CMK (cell line): ENCODE data around the gene SLC39A11.
"Not testable (repeated sequence)": the region's sequence is repeated elsewhere in the genome, so short reads cannot be mapped to it uniquely, and the experiment has no call there.

ENCODE experiments used
- DNase-seq: peaks from one replicate; pipeline ENCODE4 v3.0.0-alpha.2; 2010; ENCODE audit warnings: low read depth

Gene SLC39A11

DNA sequence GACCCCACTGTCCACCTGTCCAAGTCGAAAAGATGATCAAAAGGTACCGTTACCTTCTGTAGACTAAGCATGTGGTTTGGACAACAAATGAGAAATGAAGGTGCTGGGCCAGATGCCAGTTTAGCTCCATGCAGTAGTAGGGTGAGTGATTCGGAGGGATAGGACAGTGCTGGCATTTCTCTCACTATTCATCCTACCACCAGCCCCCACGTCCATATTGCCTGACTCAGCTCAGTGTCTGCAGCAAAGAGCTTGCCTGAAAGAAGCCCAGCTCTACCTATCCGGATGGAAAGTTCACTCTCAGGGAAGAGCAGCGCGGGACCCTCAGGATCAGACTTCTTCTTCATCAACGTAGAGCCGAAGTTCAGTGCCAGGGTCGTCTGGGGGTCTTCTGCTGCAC is 145.0 kb downstream of the SLC39A11 start:
- no peak for DNase-seq

DNA sequence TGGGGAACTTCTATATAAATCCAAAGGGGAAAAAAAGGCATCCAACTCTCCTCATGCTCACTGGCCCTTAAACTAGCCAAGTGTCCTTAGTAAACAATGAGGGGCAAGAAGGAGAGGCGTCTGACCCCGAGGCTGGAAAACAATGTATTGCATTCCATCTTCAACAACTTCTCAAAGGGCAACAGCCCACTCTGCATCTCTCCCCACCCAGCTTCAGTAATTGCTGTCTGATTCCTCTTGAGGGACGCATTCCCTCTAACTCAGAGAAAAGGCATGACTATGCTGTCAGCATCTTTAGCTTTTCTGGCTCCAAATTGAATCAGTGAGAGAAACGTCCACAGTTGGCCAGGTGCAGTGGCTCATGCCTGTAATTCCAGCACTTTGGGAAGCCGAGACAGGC is 145.8 kb downstream of the SLC39A11 start:
- DNase-seq = no peak

DNA sequence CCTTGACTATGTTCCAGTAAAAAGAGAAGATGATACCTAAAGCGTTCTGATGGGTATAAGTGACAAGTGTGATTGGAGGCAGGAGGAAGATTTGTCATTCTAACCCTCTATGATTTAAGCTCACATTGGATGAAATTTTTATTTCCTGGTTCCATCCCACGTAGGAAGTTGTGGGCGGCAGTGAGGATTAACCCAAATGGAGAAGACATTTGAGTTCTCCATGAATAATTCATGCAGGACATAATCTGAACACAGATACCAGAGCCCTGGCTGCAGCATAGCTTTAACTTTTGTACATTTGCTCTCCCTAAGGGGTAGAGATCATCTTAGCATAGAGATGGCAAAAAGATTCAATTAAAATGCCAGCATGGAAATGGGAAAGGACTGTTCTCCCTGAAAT is 146.3 kb downstream of the SLC39A11 start:
- no peak for DNase-seq

DNA sequence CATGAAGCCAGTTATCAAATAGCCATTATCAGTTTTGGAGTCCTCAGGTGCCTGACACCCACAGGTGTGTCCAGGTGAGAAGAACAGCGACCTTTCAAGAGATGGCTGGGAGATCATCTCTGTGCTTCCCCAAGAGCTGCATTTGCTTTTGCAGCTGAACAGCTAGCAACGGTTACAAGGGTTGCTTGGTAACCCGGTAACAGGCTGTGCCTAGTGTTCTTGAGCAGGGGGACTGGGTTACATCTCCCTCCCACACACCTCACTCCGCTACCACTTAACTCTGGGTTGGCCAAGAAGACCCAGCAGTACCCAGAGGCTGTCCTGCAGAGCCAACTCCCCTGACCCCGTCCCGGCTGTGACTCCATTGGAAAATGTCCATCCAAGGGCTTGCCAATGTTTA is 147.0 kb downstream of the SLC39A11 start:
- DNase-seq = no peak

DNA sequence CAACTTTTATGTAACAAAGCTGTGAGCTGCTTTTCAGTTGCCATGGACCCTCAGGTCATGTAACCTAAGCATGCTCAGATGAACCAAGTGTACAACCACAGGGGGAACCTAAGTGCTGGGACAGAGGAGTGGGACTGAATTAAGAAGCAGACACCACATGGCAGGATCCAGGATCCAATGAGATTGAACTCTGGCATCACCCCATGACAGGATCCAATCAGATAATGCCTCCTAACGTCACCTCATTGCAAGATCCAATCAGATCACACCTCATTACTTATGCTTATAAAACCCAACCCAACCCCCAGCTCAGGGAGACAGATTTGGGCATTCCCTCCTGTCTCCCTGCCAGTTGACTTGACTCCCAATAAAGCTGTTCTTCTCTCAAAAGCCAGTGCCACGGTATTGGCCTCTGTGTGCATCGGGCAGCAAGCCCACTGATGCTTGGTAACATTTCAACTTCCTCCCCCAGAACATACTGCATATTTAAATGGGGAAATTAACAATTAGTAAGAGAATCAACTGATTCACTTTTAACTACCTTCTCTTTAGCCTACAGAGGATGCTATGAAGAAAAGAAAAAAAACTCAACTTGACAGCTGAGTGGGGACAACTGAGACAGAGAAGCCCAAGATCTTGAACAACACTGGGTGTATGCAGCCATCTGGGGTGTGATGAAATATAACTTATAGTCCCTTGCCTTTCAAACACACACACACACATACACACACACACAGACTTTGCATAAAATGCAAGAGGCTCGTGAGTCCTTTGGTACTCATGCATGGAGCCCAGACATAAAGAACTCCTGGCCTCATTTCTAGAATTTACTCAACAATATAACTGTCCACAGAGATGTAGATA is 148.4 kb downstream of the SLC39A11 start:
- DNase-seq = no peak

DNA sequence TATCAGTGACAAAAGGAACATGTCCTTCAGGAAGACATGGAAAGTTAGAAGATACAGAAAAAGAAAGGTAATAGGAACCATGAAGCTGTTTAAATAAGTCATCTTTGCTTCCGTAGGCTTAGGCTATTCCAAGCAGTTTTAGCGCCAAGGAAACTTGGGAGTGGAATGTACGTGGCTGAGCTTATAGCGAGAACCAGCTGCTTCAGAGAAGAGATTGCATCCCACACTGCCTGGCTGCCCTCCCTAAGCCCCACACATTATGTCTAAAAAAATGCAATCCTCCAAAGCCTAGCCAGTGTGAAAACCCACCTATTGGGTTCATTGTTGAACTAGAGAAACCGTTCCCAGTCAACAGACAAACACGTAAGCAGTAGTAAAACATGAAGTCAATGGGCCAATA is 149.9 kb downstream of the SLC39A11 start:
- DNase-seq = no peak

DNA sequence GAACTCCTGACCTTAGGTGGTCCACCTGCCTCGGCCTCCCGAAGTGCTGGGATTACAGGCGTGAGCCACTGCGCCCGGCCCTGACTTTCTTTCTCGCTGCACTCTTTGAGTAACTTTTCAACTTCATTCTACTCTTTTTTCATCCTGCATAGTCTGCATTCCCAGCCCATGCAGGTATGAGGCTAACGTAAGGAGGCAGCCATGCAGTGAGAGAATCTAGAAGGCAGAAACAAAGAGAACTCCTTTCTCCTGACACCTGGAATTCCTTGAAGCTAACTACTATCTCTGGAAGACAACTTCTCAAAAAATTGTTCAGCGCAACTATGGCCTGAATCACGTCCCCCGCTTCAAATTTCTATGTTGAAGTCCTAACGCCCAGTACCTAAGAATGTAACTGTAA is 152.0 kb downstream of the SLC39A11 start:
- no peak for DNase-seq

DNA sequence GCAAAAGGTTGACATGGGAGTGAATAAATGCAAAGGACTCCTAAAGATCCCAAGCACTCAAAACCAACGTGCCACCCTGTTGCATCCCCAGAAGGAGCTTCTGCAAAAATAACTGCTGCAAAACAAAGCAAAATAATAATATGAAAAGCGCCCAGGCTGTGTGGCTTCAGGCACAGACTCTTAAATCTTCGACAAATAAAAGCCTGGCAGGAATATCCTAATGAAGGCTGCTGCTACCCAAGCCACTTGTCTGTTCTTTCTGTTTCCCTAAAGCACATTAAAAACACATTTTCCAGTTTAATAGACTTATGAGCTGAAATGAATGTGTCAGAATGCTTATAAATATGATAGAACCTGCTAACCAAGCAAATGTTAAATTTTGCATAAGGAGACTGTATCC is 154.0 kb downstream of the SLC39A11 start:
- DNase-seq = no peak

DNA sequence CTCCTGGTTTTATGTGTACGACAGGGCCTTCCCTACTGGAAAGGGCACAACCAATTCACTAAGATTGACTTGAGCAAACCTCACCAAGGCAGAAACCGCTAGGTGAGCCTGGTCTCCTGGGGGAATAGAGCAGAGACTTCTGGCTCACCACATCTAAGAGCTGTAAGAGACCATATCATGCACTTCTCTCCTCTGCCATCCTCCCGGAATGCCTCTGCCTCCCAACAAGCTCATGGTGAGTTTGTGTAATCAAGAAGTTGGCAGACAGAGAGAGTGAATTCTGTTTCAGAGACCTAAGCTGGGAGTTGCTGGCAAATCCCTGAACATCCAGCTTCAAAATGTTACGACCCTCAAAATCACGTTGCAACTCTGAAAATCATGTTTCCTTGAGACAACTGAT is 154.8 kb downstream of the SLC39A11 start:
- DNase-seq = no peak

DNA sequence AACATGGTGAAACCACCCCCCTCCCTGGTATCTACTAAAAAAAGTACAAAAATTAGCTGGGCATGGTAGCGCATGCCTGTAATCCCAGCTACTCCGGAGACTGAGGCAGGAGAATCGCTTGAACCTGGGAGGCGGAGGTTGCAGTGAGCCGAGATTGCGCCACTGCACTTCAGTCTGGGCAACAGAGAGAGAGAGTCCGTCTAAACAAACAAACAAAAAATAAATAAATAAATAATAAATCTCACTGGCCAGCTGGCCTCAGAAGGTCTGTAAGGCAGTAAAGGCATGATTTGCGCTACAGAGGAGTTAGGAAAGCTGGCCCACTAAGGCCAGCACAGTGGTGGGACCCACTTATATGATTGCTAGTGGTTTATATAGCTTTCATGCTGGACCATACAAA is 155.2 kb downstream of the SLC39A11 start:
- DNase-seq = not testable (repeated sequence)

DNA sequence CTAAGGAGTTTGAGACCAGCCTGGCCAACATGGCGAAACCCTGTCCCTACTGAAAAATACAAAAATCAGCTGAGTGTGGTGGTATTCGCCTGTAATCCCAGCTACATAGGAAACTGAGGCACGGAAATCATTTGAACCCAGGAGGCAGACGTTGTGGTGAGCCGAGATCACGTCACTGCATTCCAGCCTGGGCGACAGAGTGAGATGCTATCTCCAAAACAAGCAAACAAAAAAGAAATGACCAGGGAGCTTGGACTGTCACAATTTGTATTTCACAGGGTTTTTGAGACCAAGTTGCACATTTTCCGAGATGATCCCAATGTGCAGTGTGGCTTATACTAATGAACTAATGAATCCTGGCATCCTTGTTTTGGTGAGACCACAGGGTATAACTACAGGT is 156.5 kb downstream of the SLC39A11 start:
- DNase-seq = no peak

DNA sequence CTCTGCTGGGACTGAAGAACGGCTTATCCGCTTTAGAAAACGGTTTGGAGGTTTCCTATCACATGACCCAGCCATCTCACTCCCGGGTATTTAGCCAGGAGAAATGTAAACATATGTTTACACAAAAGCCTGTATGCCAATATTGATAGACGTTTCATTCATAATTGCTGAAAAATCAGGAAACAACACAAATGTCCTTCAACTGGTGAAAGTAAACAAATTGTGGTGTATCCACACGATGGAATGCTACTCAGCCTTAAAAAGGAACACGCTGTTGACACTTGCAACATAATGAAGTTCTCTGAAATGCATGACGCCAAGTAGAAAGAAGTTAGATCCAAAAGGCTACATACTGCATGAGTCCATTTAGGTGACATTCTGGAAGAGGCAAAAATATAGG is 157.6 kb downstream of the SLC39A11 start:
- no peak for DNase-seq

DNA sequence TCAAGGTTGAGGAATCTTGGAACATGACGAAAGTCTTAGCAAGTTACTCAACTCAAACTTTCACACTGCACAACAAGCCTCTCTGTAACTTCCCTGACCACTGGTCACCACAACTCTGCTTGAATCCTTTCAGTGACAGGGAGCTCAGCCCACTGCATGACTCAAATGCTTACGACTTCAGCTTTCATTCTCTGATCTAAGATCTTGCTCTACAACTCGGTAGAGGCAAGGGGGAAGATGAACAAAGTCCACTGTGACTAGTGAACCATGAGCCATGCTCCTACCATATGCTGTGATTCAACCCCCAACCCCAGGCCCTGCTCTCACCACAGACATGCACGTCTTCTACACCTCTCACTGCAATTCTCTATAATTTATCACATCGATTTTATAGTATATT is 160.9 kb downstream of the SLC39A11 start:
- no peak for DNase-seq

DNA sequence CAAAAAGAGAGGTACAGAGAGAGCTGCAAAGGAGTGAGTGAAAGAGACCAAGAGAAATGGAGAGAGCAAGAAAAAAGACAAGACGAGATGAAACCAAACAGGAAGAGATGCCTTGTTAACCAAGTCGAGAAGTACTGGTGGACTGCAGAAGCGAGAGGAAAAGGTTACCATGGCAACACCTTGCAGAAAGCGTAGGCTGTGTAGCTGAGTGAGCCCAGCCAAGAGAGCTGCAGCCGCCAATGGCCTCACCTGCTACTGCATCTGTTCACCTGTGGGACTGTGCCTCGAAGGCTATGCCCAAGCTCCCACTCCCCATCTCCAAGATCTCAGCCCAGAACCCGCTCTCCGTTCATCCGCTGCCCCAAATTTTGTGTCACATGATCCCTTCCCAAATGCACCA is 161.3 kb downstream of the SLC39A11 start:
- DNase-seq = no peak

DNA sequence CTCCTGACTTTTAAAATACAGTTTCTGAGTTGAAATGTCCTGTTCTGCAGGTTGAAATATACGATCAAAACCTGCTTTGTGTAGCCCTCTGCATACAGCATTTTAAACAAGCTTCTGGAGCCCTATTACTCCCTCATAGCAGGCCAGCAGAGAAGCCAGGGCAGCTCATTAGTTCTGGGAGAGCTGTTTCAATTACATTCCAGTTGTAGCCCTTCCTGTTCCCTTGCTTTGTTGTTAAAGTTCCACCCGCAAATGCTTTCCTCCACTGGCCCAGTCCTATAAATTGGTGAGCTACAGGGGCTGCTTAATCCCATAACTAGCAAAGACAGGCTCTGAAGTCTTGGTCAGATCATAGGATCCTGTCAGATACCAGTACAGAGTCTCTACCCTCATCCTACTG is 162.5 kb downstream of the SLC39A11 start:
- no peak for DNase-seq

DNA sequence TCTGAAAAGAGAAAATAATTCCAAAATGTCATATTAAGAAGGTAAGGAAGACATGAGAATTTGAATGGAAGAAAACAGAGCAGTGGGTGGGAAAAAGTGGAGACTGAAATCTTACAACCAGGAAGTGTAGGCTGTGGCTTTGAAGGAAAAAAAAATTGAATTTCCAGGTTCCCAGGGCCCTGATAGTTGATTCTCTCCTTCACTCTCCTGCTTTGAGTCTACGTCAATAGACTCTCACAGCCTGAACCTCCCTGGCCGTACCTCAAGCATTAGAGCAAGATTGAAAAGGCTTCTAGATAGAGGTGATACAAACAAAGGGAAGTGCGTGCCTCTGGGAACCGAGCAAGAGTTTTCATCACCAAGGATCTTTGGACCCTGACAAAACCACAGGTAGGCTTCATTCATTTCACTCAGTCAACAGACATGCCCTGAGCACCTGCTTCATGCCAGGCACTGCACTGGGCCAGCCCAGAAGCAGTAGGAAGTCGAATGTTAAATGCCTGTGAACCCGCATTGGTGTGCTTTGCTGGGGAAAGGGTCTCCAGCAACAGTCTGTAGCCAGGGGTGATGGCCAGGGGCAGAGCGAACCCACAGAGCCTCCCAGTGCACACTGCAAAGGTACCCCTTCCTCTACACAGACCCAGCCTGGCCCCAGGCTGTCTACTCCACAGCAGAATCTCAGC is 163.9 kb downstream of the SLC39A11 start:
- no peak for DNase-seq

DNA sequence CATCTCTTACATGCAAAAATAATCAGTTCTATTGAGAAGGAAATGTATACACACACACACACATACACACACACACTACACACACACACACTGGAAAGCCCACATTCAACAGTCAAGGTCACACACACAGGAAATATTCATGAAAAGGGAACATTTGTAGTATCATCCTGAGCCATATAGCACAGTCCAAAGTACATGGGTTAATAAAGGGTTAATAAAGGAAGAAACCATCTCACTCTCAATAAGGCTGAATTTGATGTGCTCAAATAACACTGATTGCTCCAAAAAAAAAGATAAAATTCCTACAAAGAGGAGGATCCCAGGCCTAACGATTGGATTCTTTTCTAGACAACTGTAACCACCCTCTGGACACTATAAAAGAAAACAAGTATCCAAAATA is 164.7 kb downstream of the SLC39A11 start:
- DNase-seq = no peak

DNA sequence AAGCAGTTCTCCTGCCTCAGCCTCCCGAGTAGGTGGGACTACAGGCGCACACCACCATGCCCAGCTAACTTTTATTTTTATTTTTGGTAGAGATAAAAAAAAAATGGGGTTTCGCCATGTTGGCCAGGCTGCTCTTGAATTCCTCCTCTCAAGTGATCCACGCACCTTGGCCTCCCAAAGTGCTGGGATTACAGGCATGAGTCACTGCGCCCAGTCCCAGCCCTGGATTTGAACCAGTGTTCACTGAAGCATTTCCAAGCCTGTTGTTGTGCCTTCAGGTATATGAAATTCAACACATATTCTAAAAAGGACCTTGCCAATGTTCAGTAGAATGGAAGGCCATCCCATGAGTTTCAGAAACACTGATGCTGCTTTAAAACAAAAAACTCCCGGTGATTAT is 165.3 kb downstream of the SLC39A11 start:
- no peak for DNase-seq

DNA sequence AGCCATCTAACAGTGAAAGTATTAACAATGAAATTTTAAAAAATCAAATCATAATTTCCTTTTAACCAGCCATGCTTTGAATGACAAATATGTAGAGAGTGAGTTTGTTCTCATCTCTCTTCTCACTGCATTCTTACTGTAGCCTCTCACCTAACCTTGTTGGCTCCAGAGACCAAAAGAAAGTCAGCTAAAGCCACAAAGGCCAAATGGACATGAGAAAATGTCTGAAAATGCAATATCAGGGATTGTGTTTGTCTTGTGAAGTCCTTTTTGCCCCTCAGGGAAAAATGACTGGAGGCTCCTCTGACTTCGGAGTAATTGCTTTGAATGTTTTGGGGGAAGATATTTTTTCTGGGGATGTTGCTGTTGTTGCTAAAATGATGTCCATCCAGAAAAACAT is 166.3 kb downstream of the SLC39A11 start:
- DNase-seq = no peak

DNA sequence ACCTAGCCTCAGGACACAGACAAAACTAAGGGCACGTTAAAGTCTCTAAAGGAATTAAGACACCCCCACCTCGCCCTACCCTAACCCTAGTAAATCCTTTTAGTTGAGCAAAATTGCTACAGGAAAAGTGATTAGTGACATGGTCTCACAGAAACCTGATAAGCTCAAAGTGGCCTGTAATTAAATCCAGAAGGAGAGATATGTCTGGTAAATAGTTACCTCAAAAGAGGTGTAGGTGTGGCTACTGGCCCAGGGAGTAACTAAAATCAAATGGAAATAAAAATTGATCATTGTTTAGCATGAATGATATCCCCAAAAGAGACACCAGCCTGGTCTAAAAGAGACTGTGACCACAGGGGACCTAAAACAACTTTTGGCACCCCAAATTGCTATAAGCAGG is 168.3 kb downstream of the SLC39A11 start:
- DNase-seq = no peak

DNA sequence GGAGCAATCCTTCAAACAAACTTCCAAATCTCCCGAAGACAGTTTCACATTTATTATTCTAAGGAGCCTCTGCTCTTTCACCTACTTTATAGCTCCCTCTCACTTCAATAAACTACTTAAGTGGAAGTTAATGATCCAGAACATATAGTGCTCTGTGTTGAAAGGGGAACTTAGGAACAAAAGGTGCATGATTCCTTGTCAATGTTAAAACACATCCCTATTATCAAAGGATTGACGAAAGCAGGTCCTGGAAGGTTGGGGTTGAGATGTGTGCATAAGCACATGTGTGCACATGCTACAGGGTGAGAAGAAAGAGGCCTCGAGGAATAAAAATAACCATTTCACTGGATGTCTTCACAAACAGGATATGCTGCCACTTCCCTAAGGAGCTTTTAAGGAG is 170.3 kb downstream of the SLC39A11 start:
- DNase-seq = no peak

DNA sequence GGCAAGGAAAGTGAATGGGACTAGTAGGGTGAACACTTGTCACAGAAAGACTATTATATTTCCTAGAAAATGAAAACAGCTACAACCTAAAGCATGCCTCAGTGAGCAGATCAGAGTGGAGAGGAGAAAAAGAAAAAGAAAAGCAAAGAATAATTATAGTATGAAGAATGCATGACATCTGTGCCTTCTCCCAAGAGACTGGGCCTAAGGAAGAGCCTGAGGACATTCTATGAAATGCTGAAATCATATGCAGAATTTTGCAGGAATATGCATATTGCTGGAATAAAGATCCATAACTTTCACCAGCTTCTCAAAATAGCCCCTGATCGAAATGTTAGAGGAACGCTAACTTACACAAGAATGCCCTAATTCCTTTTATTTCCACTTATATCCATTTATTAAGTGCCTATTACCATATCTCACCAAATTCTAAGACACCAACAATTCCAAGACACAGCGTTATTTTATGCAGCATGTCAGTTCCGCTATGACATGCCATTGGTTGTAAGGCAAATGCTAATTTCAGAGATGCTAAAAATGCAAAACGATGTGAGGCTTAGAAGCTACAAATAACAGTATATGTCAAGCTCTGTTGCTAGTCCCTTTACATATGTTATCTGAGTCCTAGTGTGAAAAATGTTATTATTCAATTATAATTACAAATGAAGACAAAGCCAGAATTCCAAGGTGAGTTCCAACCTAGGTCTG is 171.0 kb downstream of the SLC39A11 start:
- DNase-seq = no peak

DNA sequence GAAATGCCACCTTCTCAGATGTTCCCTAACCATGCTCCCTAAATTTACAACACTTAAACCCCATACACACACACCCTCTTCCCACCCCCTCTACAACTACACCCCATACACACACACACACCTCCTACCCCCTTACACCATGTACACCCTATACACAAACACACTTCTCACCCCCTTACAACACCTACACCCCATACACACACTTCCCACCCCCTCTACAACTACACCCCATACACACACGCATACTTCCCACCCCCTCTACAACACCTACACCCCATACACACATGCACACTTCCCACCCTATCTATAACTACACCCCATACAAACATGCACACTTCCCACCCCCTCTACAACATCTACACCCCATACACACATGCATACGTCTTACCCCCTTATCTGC is 172.0 kb downstream of the SLC39A11 start:
- DNase-seq = no peak
